NCI-H187 treated with DMSO at 0.1 percent for 48 hours (cell line): ENCODE data around the gene PLCG2.
"Not testable (repeated sequence)": the region's sequence is repeated elsewhere in the genome, so short reads cannot be mapped to it uniquely, and the experiment has no call there.

ENCODE experiments used
- DNase-seq: peaks from one replicate; lab custom pipeline; 2025; lab: John Stamatoyannopoulos, UW

The PLCG2 gene

DNA sequence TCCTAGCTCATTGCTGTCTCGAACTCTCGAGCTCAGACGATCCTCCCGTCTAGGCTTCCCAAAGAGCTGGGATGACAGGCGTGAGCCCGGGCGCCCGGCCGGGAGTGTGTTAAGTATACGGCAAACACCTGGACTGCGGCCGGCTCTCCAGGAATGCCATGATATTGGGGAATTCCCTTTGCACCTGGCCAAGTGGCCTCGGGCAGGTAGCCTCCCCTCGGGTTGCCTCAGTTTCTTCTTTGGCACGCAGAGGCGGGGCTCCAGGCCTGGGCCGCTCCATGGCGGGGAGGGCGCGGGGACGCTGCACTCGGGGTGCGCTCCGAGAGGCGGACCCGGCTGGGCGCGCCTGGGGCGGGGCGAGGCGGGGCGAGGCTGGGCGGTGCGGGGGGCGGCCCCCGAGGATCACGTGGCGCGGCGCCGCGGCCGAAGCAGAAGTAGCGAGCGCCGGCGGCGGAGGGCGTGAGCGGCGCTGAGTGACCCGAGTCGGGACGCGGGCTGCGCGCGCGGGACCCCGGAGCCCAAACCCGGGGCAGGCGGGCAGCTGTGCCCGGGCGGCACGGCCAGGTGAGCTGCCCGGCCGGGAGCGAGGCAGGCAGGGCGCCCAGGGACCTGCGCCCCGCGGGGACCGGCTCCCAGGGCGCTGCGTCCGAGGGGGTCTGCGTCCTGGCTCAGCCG, at the start of gene PLCG2:
TSS of gene PLCG2 (plus strand) at position 431 of the 675 bp plus-strand sequence. CDS start 6,699 bp downstream, outside the sequence.
- DNase-seq: no peak

DNA sequence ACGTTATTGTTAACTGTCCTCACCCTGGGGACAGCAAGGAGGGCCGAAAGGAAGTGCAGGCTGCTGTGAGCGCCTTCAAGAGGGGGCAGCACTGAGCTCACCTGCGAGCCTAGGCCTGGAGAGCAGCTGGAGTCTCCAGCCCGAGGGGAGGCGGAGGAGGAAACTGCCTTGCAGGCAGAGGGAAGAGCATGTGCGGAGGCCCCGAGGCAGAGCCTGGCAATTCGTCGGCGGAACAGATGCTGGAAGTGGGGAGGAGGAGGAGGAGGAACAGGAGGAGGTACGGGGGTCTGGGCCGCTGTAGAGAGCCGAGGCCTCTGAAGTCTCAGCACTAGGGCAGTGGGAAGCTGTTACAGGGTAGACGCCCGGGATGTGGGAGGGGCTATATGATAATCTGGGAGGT, 49.6 kb upstream of the PLCG2 start:
- no peak for DNase-seq

DNA sequence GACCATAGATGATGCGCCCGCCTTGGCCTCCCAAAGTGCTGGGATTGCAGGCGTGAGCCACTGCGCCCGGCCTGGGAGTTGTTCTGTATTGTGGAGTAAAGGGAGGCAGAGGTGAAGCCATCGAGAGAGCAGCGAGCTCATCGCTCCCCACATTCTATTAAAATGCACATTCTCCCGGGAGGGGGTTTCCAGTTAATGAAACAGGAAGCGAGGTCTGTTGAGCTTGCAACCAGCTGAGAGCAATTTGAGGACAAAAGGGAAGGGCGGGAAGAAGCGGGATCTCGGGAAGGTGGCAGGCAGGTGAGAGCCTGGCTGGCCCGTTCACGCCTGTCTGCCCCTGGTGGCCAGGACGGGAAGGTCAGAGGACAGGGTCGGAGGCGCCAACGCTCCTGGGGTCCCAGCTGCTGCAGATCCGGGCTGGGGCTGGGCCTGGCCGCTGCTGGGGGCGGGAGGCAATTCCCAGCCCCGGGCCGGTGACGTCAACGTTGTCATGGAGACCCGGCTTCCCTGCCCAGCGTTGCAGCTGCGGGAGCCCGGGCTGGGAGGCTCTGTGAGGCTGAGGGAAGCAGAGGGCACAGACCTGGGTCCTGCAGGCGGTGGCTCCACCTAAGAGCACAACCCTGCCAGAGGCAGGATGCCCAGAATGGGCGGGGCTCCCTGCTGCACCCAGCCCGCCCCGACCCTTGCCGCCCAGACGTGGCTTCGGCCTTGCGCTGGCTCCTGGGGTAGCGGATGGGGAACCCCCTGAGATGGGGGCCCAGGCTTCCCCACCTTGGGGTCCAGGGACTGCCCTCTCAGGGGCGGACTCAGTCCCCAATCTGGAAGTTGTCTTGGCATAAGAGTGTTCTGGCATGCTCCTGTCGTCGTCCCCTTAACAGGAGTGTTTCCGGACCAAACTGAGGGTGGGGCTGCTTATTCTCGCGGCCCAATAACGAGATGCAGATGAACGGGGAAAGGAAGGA, 48.7 kb upstream of the PLCG2 start:
- peak; percentile 41 for DNase-seq

DNA sequence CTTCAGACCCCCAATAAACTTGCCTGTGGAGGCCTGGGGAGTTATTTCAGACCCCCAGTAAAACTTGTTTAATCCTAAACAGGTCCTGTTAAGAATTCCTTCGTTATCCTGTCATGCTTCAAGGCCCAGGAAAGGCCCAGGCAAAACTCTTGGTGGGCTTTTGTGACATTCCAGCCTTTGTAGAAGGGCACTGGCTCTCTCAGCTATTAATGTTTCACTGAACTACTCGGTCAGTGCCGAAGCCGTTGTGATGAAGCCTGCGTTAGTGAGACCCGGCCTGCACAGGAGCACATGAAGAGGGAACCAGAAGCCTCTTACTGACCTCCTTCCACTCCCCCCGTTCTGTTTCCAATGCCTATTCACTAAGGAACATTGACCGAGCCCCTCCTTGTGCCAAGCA, 47.4 kb upstream of the PLCG2 start:
- no peak for DNase-seq

DNA sequence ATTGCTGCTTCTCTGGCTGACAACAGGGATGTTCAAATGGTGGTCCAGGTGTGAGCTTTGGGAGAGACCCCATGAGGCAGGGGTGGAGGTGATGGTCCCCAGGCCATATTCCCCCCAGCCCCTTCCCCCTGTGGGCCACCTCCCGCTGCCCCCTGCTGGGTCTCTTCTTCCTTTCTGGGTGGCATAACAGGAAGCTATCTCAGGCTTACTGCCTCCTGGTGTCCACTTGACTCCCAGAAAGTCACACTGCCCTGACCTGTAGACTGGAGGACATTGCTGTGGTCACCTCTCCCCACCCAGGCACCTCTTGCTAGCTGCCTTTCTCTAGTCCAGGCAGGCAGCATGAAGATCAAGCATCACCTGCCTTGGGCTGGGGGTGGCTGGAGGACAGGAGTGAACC, 46.4 kb upstream of the PLCG2 start:
- DNase-seq: no peak

DNA sequence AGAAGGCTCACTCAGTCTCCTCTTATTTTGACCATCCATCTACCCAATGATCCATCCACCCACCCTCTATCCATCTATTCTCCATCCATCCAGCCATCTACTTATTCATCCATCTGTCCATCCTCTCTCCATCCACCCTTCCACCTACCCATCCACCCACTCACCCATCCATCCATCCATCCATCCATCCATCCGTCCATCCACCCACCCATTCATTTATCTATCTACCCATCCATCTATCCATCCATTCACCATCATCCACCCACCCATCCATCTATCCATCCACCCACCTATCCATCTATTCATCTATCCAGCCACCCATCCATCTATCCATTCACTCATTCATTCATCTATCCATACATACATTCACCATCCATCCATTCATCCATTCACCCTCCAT, 45.8 kb upstream of the PLCG2 start:
- no peak for DNase-seq

DNA sequence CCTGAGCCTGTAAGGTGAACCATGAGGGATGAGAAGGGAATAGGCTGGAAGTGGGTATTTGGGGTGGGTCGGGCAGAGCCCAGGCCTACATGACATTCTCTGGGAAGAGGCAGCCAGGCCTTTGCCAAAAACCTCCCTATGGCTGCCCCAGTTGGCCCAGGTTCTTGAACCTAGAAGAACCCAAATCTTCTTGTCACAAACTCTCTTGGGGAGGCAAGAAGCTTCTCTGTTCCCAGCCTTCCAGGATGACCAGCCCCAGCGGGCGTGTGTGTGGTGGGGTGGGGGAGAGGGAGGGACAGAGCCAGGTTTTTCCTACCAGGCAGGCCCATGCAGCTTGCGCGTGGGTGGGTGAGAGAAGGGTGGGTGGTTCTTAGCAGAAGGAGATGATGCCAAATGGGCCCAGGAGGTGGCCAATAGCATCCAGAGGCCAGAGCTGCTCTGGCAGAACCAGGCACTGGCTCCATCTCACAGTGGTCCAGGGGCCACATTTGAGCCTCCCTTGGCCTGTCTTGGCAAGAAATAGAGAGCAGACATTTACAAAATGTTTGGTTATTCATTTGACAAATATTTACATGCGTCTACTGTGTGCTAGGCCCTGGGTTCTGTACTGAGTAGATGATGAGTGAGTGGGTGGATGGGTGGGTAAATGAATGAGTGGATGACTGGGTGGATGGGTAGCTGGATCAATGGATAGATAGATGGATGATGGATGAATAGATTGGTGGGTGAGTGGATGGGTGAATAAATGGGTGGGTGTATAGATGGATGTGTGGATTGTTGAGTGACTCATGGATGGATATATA, 44.3 kb upstream of the PLCG2 start:
- DNase-seq: no peak

DNA sequence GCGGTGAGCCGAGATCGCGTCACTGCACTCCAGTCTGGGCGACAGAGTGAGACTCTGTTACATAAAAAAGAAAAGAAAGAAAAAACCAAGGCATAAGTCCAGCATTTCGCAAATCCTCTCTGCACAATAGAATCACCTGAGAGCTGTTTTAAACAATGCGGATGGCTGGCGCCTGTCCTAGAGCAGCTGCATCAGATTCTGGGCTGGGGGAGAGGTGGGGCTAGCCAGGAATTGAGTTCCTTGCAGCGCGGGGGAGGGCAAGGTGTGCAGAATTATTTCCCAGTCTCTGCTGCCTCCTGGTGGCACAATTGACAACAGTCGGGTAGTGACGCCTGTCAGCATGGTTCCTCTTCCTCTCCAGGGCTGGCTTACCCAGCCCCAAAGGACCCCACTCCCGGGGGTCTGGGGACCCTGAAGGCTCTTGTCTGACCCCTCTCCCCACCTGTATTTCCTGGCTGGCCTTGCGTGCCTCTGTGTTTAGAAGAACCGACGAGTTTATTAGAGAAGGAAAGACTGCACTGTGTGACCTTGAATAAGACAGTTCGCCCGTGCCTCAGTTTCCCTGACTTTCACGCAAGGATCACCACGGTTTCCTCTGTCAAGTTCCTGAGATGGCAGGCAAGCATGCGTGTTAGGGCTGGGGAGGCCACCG, 41.1 kb upstream of the PLCG2 start:
- peak; percentile 44 for DNase-seq

DNA sequence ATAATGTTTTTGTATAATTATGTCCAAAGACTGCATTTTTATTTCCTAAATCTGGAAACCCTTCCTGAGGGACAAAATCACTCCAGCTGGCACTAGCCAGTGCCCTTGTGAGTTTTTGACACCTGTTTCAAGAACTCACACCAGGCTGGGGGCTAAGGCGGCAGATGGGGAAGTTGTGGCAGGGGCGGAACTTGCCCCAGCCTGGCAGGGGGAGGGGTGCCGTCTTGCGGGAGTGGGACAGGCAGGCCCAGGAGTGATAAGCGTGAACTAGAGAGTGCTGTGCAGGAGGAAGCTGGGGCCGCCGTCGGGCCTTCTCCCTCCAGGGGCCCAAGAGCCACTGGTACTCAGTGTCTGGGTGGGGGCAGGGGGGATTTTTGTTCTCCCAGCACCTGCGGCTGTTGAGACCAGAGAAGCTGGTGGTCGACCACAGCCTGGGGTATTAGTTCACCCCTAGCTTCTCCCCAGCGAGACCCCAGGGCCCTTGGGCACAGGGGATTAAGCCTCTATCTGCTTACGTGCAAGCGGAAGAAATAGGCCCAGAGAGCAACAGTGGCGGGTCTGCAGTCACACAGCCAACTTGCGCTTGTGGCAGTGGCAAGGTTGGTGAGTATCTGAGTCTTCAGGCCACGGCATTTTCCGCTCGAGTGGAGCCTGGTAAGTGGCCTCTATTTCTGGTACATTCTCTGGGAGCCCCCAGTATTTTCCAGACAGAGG, 40.2 kb upstream of the PLCG2 start:
- no peak for DNase-seq

DNA sequence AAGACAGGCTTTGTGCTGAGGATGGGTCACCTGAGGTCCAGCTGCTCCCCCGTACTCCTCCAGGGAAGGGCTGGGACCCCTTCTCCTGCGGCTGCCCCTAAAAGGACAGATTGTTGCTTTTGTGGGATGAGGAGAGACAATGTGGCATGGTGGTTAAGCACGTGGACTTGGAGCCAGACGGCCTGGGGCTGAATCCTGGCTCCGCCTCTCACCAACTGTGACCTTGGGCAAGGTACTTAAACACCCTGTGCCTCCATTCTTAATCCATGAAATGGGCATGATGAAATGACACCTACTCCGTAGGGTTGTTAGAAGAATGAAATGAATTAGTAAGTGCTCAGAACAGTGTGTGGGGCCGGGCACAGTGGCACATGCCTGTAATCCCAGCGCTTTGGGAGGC, 39.6 kb upstream of the PLCG2 start:
- no peak for DNase-seq

DNA sequence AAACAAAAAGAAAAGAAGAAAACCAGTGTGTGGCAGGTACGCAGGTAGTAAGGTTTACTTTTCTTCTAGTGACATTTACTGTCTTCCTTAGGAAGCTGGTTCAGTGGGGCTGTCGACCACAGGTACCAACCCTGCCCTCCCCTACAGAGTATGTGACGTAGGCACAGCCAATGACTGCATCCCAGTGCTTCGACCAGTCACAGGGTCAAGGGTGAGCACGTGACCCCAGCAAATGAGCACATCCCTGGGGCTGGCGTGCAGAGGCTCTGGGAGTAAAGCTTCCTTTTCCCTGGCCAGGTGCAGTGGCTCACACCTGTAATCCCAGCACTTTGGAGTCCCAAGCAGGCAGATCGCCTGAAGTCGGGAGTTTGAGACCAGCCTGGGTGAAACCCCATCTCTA, 38.9 kb upstream of the PLCG2 start:
- no peak for DNase-seq

DNA sequence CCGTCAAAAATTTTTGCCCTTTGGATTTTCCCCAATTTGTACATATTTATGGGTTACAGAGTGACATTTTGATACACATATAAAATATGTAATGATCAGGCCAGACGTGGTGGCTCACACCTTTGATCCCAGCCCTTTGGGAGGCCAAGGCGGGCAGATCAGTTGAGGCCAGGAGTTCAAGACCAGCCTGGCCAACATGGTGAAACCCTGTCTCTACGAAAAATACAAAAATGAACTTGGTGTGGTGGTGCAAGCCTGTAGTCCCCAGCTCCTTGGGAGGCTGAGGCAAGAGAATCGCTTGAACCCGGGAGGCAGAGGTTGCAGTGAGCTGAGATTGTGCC, 37.7 kb upstream of the PLCG2 start:
- DNase-seq: not testable (repeated sequence)

DNA sequence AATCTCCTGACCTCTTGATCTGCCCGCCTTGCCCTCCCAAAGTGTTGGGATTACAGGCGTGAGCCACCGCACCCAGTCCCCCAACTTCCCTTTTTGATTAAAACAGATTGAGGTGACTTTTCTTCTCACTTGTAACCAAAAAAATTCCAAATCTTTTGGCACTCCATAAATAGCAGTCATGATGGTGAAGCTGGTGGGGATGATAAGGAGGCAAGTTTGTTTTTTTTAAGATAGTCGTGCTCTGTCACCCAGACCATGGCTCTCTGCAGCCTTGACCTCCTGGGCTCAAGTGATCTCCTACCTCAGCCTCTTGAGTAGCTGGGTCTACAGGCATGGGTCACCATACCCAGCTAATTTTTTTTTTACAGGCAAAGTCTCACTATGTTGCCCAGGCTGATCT, 34.7 kb upstream of the PLCG2 start:
- no peak for DNase-seq

DNA sequence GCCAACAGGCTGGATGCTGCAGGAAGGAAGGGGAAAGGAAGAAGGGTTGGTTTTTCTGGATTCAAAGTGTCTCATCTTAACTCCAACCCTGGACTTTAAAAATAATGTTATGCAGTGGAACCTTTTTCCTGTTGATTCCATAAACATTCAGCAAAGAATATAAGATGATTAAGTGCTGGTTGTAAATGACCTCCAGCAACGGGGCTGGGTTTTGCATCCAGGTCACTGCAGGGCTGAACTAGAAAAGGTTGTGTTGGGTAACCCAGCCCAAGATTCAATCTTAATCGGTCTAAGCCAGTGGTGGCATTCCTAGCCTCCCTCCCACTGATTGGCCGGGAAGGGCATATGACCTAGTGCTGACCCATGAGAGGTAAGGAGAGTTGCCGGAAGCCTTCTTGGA, 34.2 kb upstream of the PLCG2 start:
- no peak for DNase-seq

DNA sequence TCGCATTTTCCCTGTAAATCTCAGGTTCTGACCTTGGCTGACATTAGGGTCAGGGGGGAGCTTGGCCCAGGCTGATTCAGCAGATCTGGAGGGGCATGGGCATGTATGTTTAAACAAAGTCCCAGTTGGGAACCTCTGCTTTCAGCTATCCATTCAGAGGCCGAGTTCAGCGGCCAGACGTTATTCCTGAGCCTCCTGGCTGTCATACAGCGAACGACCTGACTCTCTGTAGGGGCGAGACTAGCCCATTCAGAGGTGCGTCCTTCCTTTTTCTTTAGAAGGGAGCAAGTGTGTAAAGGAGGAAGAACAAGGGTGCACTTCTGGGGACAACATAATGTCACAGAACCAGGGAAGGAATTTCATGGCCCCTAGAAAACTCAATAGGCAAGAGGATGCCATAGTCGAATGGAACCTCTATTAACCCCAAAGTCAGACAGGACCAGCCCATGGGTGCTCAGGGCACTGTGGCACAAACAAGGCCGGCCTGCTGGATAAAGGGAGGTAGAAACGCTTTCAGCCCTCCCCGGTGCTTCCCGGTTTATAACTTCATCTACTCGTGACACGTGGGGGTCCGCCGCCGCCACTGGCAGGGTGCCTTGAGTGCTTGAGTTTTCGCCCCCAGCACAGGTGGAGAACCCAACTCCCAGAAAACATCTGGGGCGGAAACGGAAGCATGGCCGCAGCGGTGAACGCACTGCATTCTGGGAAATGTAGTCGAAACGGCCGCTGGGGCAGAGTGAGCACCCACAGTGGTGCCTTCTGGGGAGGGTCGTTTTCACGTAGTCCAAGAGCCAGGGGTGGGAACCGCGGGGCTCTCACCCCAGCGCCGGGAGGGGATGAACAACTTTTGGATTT, 33.2 kb upstream of the PLCG2 start:
- no peak for DNase-seq

DNA sequence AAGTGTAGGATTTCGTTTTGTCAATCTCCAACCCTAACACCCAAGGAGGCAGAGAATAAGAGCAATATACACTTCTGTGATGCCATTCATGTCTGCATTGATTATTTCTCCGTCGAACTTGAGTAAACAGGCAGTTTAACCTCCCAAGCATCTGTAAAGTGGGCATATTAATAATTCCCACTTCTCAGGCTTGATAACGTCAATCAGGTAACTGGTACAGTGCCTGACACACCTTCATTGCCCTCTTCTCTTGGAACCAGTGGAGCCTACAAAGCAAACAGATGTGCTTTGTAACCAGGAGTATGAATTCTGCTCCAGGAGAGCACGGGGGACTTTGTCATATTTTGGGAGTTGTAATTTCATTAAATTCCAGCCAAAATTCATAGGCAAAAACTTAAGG, 32.5 kb upstream of the PLCG2 start:
- no peak for DNase-seq

DNA sequence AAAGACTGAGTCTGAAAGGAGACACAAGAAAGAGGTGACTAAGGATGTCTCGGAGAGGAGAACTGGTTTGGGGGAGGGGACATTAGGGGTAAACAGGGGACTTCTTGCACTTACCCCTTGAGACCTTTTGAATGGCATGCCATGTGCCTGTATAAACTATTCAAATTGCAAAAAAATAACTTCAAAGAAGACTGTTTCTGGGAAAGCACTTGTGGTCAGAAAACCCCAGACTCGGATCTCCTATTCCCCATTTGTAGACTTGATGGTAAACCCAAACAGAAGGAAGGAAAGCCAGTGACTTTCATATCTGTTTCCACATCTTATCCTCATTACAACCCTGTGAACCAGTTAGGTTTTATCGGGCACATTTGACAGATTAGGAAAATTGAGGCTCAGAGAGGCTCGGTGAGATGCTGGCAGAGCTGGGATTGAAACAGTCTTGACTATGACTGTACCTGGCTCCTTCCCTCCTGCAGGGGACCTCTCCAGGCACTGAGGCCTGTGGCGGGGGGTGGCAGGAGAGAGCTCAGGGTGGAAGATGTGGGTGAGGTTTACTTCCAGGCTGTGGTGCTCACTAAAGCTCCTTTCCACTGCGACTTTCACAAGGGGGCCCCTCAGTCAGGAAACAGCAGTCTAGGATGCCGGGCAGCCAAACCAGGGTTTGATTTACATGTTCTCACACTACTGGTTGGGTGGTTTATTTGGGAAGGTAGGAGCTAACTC, 30.5 kb upstream of the PLCG2 start:
- no peak for DNase-seq

DNA sequence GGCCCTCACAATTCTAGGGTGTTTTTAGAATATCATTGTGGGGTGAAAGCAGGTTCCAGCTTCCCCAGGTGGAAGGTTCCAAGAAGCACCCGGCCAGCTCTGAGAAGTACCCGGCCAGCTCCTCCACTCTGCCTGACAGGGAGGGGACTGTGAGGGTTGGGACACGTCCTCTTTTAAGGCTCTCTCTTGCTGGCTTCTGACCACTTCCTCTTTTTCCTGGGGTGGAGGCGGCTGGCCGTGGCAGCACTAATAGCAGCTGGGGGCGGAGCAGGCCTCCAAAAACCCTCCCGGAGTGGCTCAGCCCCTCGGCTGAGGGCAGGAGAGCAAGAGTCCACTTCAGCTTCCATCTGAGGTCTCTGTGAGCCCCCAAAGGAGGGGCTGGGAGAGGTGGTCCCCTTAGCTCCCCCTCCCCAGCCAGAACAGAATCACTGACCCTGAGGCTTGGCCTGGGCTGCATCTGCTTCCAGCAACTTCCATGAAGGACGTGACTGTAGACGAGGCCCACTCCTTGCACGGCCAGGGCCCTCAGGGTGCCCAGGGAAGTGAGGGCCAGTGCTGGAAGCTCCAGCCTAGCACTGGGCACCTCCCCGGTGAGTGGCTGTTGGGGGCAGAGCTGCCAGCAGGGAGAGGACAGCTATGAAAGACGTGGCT, 26.7 kb upstream of the PLCG2 start:
- DNase-seq: no peak

DNA sequence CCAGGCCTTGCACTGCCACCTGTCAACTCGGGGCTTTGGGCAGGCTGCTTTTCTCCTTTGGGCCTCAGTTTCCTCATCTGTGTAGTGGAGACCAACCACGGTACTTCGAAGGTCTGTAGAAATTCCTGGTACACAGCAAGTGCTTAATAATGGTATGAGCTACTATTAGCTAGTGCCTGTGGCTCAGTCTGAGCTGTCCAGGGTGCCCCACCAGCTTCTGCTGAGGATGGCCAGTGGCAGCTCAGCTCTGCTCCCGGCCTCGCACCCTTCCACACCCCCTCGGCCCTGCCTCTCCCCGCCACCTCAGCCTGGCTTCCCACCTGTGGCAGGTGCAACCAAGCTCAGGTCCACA, 26.2 kb upstream of the PLCG2 start:
- DNase-seq: no peak
